ENCODE data around the gene EARS2. TPM values are rescaled to one million over a fixed set of nuclear protein-coding genes. Genes with fewer than 3 reads are reported as not detected.

The EARS2 gene
- total and polyA plus RNA-seq, 10 of the 15 experiments (the other 5 are each of a cell fraction or from before 2014, with no cell fraction given) = 12.9 to 65.9 (median 33.5) TPM

- ChIA-PET POLR2A (no interaction called here), SMC1A (ENCODE audit: uncharacterized antibody, unreplicated experiment) (no interaction called here), CTCF (interaction anchor here (1.5 kb wide), 1 partner anchor 34 kb away, joined by 3 read pairs; no protein-coding TSS in a partner anchor), RAD21 (ENCODE audit: unreplicated experiment) (no interaction called here)
- Histone ChIP-seq H3K27me3 (replicated peaks in 1 of 2; ENCODE audit: control insufficient read depth in 2 of 2, insufficient read depth in 2 of 2, low read length in 1 of 2) (no peaks in the 10 kb centered on the region), H3K4me1 (ENCODE audit: control insufficient read depth, insufficient read depth, low read length) (peaks cover 16% of the 10 kb centered on the region), H3K9me3 (replicated peaks; ENCODE audit: control insufficient read depth, insufficient read depth, low read length) (no peaks in the 10 kb centered on the region), H4K20me1 (ENCODE audit: control insufficient read depth, insufficient read depth) (no peaks in the 10 kb centered on the region; the same call in 1 of the 2 replicates), H3K9ac (ENCODE audit: control insufficient read depth, insufficient read depth, low read length) (no peak overlapping the region), H3K36me3 (ENCODE audit: control insufficient read depth in 2 of 2, insufficient read depth in 2 of 2, low read length in 1 of 2) (peaks cover 6 to 18% of the 10 kb centered on the region in 2 experiments), H2AFZ (ENCODE audit: control insufficient read depth, low read depth, low read length) (no peak overlapping the region), H3K4me3 (peak overlapping the region; percentile 82; the same call in 1 of the 2 replicates), H3K27ac (ENCODE audit: control insufficient read depth, insufficient read depth) (no peak overlapping the region), H3K4me2 (ENCODE audit: control insufficient read depth, insufficient read depth) (peak overlapping the region; percentile 64), H3K79me2 (ENCODE audit: control insufficient read depth, insufficient read depth, low read length) (peaks cover 47% of the 10 kb centered on the region)
- ATAC-seq (no peak), FAIRE-seq (no peak), DNase-seq (ENCODE audit: low read depth, low spot score) (no peak)
- WGBS (ENCODE audit: insufficient coverage, insufficient replicate concordance, low lambda C conversion rate, missing lambda C conversion rate) = over 99% methylated on average over 12 of the region's 12 CpGs
- intact Hi-C loops (cut with micrococcal nuclease; ENCODE audit: unreplicated experiment) = no loop called here
- in situ Hi-C loops (cut with MboI) = no loop called here
- BruUV-seq (replicated peaks) = no TSS peak
- no peak for TF ChIP-seq CEBPZ (IDR thresholded peaks at IDR 0.05; ENCODE audit: low read depth, low read length)
- no peak for TF ChIP-seq PAX8 (IDR thresholded peaks at IDR 0.05)
- no peak for TF ChIP-seq ZNF622 (IDR thresholded peaks at IDR 0.05)
Observed at GRCh38 chr16:23594186-23594585, 37.0 kb upstream of the EARS2 start.

- intact Hi-C loops (cut with micrococcal nuclease; ENCODE audit: unreplicated experiment) (no loop called here), in situ Hi-C loops (cut with MboI) (no loop called here)
- Histone ChIP-seq H3K27me3 (replicated peaks in 1 of 2; ENCODE audit: control insufficient read depth in 2 of 2, insufficient read depth in 2 of 2, low read length in 1 of 2) (no peaks in the 10 kb centered on the region), H3K9ac (ENCODE audit: control insufficient read depth, insufficient read depth, low read length) (no peak overlapping the region), H4K20me1 (ENCODE audit: control insufficient read depth, insufficient read depth) (no peaks in the 10 kb centered on the region; the same call in 1 of the 2 replicates), H3K79me2 (ENCODE audit: control insufficient read depth, insufficient read depth, low read length) (peaks cover 38% of the 10 kb centered on the region), H3K9me3 (replicated peaks; ENCODE audit: control insufficient read depth, insufficient read depth, low read length) (no peaks in the 10 kb centered on the region), H3K4me3 (no peak overlapping the region), H3K4me1 (ENCODE audit: control insufficient read depth, insufficient read depth, low read length) (peaks cover 10% of the 10 kb centered on the region), H2AFZ (ENCODE audit: control insufficient read depth, low read depth, low read length) (no peak overlapping the region), H3K36me3 (ENCODE audit: control insufficient read depth in 2 of 2, insufficient read depth in 2 of 2, low read length in 1 of 2) (peaks cover 9 to 28% of the 10 kb centered on the region in 2 experiments), H3K4me2 (ENCODE audit: control insufficient read depth, insufficient read depth) (no peak overlapping the region), H3K27ac (ENCODE audit: control insufficient read depth, insufficient read depth) (no peak overlapping the region)
- DNase-seq (ENCODE audit: low read depth, low spot score) (no peak), FAIRE-seq (no peak), ATAC-seq (no peak)
- WGBS (ENCODE audit: insufficient coverage, insufficient replicate concordance, low lambda C conversion rate, missing lambda C conversion rate) = 85% methylated on average over 3 of the region's 3 CpGs
- ChIA-PET POLR2A (no interaction called here), SMC1A (ENCODE audit: uncharacterized antibody, unreplicated experiment) (no interaction called here), RAD21 (ENCODE audit: unreplicated experiment) (no interaction called here), CTCF (no interaction called here)
- TF ChIP-seq SUPT20H (IDR thresholded peaks at IDR 0.05; ENCODE audit: borderline replicate concordance, control insufficient read depth, low read depth, low read length) = no peak
- no peak for TF ChIP-seq STAT1 (conservative IDR thresholded peaks at IDR 0.05)
- TF ChIP-seq USF1 (IDR thresholded peaks at IDR 0.05; ENCODE audit: borderline replicate concordance, extremely low read length, insufficient read depth, low read depth, low read length) = no peak
- TF ChIP-seq HDAC6 (IDR thresholded peaks at IDR 0.05; ENCODE audit: unreplicated experiment) = no peak
- no peak for TF ChIP-seq MEF2B (IDR thresholded peaks at IDR 0.05; ENCODE audit: partially characterized antibody, poor library complexity, severe bottlenecking)
- TF ChIP-seq RELA (IDR thresholded peaks at IDR 0.05; ENCODE audit: borderline replicate concordance, partially characterized antibody) = no peak
- TF ChIP-seq RAD51 (IDR thresholded peaks at IDR 0.05) = no peak
- no peak for TF ChIP-seq IKZF2 (IDR thresholded peaks at IDR 0.05)
- BruUV-seq (replicated peaks) = no TSS peak
Observed at GRCh38 chr16:23590181-23590580, 33.0 kb upstream of the EARS2 start.

All from GM12878 (cell line).